CD1c-positive myeloid dendritic cell (primary cell): ENCODE data around the gene TPCN2.
A peak's percentile ranks its signal among the peaks of the same experiment; 100 is the strongest.
"Not testable (repeated sequence)": the region's sequence is repeated elsewhere in the genome, so short reads cannot be mapped to it uniquely, and the experiment has no call there.

Source experiments
- DNase-seq: peaks from one replicate; pipeline ENCODE4 v3.0.0-alpha.2; 2016; ENCODE audit errors: extremely low spot score

The TPCN2 gene

GRCh38 chr11:69129647-69130046, 80.9 kb downstream of the TPCN2 start:
- DNase-seq, result no peak

- no peak for DNase-seq
Measured at GRCh38 chr11:69130654-69131053, 81.9 kb downstream of the TPCN2 start.

GRCh38 chr11:69131121-69131566, 82.4 kb downstream of the TPCN2 start:
- DNase-seq, result no peak

GRCh38 chr11:69131644-69132300, 83.0 kb downstream of the TPCN2 start:
- DNase-seq, result no peak

GRCh38 chr11:69132301-69132670, 83.6 kb downstream of the TPCN2 start:
- no peak for DNase-seq

GRCh38 chr11:69133251-69133650, 84.5 kb downstream of the TPCN2 start:
- DNase-seq, result no peak

GRCh38 chr11:69134182-69134581, 85.5 kb downstream of the TPCN2 start:
- DNase-seq, result peak; percentile 46

GRCh38 chr11:69134957-69135356, 86.2 kb downstream of the TPCN2 start:
- no peak for DNase-seq

GRCh38 chr11:69135420-69136363, 87.0 kb downstream of the TPCN2 start:
- no peak for DNase-seq

GRCh38 chr11:69136471-69136870, 87.7 kb downstream of the TPCN2 start:
- no peak for DNase-seq

- no peak for DNase-seq
Measured at GRCh38 chr11:69137151-69137844, 88.6 kb downstream of the TPCN2 start.

GRCh38 chr11:69138265-69138664, 89.5 kb downstream of the TPCN2 start:
- no peak for DNase-seq

- not testable (repeated sequence) for DNase-seq
Measured at GRCh38 chr11:69140161-69140560, 91.4 kb downstream of the TPCN2 start.

- DNase-seq, result no peak
Measured at GRCh38 chr11:69140635-69141034, 91.9 kb downstream of the TPCN2 start.

GRCh38 chr11:69141742-69142141, 93.0 kb downstream of the TPCN2 start:
- DNase-seq, result peak; percentile 77

GRCh38 chr11:69142895-69143294, 94.2 kb downstream of the TPCN2 start:
- peak; percentile 48 for DNase-seq

- DNase-seq, result no peak
Measured at GRCh38 chr11:69144316-69145049, 95.8 kb downstream of the TPCN2 start.

GRCh38 chr11:69145050-69145380, 96.3 kb downstream of the TPCN2 start:
- DNase-seq, result no peak

- no peak for DNase-seq
Measured at GRCh38 chr11:69148377-69148762, 99.6 kb downstream of the TPCN2 start.

GRCh38 chr11:69148806-69149205, 100.1 kb downstream of the TPCN2 start:
- no peak for DNase-seq

- not testable (repeated sequence) for DNase-seq
Measured at GRCh38 chr11:69149338-69150045, 100.8 kb downstream of the TPCN2 start.
